ENCODE measurements around the gene SERPIND1.
"Not testable (repeated sequence)": the region's sequence is repeated elsewhere in the genome, so short reads cannot be mapped to it uniquely, and the experiment has no call there.

Gene SERPIND1, protein sequence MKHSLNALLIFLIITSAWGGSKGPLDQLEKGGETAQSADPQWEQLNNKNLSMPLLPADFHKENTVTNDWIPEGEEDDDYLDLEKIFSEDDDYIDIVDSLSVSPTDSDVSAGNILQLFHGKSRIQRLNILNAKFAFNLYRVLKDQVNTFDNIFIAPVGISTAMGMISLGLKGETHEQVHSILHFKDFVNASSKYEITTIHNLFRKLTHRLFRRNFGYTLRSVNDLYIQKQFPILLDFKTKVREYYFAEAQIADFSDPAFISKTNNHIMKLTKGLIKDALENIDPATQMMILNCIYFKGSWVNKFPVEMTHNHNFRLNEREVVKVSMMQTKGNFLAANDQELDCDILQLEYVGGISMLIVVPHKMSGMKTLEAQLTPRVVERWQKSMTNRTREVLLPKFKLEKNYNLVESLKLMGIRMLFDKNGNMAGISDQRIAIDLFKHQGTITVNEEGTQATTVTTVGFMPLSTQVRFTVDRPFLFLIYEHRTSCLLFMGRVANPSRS

DNA sequence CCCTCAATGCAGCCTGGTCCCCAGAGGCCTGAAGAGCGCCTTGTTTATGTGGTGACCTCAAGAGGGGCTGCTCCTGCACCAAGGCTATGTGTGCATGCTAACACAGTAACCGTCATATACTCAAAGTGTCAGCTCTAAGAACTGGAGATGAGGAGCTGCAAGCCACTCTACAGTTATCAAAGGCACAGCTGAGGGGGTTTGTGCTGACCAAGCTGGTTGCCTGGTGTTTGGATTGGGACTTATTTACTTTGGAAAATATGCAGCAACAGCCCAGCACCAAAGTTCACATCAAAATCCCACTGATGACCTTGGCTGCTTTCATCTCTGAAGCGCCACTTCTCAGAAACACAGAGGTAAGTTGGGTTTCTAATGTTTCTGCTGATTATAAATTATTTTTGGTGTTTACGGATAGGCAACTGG is at the start of gene SERPIND1:
Gene SERPIND1, plus strand, starts transcription at position 321 of the 420 bp plus-strand sequence. CDS start 5,200 bp downstream, outside the sequence.
- DNase-seq (ENCODE audit: low spot score): no peak

DNA sequence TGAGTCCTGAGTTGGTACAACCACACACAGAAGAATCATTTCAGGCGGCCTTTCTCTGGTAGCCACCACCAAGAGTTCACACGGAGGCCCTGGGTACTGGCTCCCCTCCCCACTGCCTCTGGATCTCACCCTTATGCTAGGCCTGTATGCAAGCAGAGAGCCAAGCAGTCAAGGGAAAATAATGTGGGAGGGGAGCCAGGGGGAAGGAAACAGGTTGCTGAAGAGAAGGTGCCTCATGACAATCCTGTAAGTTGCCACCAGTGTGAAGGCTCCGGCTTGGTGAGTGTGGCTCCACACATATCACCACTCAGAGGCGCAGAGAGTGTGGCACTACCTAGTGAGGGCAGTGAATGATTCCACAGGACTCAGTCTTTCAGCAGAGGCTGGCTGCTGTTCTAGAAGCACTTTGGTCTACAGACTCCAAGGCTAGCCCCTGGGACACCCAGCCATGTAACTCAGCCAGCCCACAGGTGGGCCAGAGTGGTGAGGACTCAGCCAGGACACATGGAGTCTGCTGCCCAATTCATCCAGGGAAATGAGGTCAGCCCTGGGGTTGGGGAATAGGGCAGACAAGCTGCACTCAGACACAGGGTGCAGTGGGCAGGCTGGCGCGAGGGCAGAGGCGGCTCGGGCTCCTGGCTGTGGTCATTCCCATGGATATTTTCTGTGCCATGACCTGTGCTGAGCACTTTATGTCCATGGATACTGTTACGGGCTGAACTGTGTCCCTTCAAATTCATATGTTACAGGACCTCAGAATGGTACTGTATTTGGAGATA is 49.0 kb upstream of the SERPIND1 start:
- no peak for DNase-seq (ENCODE audit: low spot score)

DNA sequence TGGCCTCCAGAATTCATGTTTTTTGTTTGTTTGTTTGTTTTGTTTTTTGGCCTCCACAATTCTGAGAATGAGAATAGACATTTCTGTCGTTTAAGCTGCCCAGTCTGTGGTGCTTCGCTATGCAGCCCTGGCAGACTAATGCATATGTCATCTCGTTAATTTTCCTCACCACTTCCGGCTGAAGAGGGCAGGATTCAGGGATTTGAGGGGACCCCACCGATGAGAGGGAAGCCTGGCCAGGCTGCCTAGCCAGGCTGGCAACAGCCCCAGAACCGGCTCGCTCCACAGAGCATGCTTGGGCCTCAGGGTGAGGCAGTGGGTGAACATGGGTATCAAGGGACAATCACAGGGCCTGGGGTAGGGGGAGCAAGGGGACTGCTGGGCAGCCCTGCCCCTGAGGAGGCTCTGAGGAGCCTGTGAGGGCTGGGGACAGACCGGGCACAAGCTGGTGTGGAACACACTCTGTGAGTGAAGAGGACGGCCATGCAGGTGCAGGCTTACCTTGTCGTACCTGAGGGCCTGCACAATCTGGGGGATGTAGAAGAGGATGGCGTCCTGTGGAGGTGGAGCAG is 47.8 kb upstream of the SERPIND1 start:
- DNase-seq (ENCODE audit: low spot score): no peak

DNA sequence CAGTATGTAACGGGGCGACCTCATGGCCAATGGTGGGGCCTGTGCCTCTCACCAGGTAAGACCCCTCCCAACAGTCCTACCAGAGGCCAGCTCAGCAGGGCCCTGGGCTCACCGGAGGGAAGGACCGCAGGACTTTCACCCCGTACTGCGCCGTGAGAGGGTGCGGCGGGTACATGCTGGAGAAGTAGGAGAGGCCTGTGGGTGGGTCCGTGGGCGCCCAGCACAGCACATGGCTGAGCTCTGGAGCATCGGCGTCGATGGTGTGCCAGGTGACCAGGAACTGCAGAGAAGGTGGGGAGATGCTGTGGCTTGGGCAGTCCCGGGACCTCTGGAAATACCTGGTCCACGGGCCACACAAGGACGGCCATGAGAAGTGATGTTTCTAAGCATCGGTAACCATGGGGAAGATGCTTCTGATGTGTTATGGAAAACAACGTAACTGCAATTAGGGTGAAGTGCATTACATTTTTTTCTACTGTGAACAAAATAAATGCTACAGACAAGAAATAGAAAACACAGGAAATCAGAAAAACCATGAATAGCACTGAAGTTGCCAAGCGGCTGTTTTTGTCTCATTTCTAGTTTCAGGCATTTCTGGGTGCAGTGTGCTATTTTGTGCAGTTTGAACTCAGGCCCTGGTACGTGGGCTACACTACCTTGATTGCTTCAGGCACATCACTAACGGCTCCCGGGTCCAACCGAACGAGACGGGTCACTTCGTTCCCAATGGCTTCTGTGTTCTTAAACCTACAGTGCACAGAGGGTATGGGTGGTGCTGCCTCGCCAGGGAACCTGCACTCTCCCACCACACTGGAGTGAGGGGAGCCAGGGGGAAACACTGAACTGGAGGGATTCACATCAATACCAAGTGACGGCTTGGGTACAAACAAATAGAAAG is 46.5 kb upstream of the SERPIND1 start:
- DNase-seq (ENCODE audit: low spot score): no peak

DNA sequence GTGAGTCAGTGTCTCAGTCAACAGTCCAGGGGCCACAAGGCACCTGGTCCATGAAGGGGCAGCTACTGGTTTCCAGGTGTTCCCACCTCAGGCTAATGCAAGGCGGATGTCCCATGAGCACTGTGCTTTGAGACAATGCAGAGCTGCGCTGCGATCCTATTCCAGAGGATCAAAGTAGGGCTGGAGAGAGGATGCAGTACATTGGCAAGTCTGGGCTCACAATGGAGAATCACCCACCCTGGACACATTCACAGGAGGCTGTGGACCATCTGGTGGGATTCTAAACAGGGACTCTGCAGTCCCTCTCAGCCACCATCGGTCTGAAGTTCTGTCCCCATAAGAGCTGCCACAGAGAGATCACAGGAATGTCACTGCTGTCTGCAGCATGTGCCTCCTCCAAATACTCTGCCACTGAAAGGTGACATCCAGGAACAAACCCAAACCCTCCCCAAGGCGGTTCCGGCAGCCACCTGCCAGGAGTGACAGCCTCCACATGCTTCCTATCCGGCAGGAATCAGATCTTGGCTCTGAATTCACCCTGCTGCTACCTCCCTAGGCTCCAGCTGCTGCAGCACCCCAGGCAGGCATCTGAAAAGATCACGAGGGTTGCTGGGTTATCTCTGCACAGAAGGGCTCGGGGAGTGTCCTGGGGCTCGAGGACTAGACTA is 45.3 kb upstream of the SERPIND1 start:
- no peak for DNase-seq (ENCODE audit: low spot score)

DNA sequence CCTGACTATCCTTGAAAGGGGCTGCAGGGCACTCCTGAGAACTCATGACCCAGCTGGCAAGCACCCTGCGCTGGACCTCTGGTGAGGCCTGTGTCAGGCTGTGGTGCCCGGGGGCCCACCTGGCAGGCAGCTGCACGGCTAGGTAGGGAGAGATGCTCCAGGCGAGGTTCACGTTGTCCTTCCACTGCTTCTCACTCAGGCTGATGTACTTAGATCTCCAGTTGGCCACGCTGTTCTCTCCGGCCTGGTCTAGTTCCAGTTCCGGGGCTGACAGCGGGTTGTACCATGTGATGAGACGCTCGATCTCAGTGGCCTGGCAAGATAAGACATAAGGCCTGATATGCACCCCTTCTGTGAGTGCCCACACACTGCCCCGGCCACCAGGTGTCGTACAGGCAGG is 44.7 kb upstream of the SERPIND1 start:
- DNase-seq (ENCODE audit: low spot score): no peak

DNA sequence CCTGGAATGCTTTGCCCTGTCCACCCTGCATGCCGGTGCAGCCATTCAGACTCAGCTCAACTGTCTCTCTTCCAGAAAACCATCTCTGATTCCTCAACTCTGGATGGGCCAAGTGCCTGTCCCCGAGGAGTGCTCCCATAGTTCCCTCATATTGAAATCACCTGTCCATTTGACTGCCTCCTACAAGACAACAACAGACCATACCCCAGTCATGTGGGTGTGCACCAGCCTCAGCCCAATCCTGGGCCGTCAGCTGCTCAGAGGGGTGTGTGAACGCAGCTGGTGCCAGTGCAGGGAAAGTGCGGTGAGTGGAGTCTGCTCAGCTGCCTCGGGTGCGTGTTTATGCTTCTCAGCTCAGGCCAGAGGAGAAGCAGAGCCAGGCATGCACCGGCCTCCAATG is 41.5 kb upstream of the SERPIND1 start:
- not testable (repeated sequence) for DNase-seq (ENCODE audit: low spot score)

DNA sequence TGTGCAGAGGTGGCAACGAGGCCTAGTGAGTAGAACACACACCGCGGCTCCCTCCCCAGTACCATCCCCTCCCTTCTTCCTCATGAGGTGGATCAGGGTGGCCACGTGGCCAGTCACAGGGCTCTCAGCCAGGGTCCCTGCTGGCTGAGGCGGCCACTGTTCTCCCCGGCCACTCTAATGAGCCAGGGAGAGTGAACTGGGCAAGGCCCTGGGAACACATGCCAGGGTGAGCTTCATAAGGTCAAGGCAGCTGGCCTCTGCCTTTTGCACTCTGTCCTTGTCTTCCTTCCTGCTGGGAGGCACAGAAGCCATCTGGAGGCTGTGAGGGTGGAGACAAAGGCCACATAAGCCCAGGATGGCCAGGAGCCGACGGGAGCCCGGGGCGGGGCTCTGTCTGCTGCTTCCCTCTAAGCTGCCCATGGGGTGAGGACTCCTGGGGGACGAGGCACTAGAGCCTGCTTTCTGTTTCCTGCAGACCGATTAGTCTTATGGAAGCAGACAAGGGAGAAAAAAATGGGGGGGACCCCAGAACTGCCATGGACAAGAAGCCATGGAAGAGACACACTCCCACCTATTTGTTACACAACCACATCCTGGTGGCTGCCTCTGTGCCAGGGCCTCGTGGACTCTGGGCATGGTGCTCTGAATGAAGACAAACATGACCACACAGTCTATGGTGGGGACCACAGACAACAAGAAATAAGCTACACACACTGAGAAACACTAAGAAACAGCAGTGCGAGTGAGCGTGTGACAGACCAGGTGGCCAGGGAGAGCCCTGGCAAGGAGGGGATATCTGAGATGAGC is 38.4 kb upstream of the SERPIND1 start:
- not testable (repeated sequence) for DNase-seq (ENCODE audit: low spot score)

DNA sequence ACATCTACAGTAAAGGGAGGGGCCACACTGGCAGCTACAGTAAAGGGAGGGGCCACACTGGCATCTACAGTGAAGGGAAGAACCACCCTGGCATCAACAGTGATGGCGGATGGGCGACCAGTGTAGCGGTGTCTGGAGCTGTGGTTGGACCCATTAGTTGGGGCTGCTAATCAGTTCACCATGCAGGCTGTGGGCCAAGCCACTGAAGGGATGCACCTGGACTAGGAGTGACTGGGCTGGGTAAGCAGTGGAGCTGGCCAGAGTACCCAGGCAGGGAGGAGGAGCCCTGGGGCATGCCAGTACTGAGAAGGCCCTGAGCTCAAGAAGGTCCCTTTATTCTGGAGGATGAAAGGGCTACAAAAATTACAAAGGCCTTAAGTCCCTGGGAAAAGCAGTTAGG is 37.0 kb upstream of the SERPIND1 start:
- not testable (repeated sequence) for DNase-seq (ENCODE audit: low spot score)

DNA sequence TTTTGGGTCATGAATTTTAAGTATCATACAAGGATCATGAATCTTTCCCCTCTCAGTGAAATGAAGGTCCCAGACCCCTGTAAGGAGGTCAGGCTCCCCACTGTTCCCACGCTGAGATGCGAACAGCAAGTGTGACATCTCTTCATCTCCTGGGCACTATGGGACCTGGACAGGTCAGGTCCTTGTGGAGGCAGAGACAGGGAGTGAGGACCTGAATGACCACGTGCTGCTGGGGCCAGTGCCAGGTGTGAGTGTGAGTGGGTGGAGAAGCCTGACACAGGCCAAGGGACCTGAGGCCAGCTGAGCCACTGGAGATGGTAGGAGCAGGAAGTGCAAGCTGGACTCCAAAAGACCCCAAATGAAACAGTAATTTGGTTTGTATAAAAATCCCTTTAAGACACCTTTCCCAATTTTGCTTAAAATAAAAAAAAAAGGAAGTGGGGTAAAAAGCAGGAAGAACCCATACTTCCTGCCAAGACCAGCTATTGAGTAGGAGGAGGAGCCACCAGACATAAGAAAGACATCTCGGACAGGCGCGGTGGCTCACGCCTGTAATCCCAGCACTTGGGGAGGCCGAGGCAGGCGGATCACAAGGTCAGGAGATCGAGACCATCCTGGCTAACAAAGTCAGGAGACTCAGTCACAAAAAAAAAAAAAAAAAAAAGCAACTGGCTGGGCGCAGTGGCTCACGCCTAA is 35.4 kb upstream of the SERPIND1 start:
- no peak for DNase-seq (ENCODE audit: low spot score)

DNA sequence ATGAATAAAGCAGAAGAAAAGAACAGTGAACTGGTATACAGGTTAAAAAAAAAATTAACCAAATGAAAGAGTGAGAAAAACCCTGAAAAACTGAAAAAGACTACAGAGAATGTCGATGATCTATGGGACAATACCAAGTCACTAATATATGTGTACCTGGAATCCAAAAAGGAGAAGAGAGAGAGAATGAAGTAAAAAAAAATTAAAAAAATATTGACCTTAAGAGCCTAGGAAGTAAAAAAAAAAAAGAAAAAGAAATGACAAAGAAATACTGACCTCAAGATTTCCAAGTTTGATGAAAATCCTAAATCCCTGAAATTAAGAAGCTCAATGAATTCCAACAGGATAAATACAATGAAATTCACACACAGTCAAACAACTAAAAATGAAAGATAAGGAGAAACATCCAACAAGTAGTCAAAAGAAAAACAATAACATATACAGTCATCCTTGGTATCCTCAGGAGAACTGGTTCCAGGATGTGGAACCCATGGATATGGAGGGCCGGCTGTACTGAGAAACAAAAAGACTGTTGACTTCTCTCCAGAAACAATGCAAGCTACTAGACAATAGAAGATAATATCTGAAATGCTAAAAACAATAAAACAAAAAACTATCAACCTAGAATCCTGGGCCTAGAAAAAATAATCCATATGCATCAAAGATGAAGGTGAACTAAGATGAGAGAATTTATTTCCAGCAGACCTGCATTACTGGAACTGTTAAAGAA is 33.5 kb upstream of the SERPIND1 start:
- no peak for DNase-seq (ENCODE audit: low spot score)

DNA sequence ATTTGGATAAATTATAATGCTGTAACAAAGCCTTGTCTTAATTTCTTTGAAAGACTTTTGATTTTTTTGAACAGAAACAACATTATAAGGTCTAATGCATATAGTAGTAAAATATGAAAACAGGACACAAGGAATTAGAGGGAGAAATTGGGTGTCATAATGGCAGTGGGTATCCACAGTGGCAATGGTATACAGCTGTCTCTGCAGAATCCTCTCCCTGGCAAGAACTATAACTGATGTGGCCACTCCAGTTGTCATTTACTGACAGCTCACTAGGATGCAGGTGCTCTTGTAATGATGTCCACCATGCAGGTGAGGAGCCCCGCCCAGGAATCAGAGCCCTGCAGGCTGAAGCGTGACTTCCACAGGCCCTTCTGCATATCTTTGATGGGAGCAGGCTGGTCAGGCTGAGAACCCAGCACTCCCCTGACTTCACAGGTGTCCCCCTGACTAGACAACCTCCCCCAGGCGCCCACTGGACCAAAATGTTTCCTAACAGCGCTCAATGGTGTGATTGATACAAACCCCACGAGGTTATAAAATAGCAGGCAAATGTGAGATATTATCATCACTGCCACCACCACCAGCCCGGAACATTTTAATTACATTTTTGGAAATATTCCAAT is 32.8 kb upstream of the SERPIND1 start:
- DNase-seq (ENCODE audit: low spot score): no peak

DNA sequence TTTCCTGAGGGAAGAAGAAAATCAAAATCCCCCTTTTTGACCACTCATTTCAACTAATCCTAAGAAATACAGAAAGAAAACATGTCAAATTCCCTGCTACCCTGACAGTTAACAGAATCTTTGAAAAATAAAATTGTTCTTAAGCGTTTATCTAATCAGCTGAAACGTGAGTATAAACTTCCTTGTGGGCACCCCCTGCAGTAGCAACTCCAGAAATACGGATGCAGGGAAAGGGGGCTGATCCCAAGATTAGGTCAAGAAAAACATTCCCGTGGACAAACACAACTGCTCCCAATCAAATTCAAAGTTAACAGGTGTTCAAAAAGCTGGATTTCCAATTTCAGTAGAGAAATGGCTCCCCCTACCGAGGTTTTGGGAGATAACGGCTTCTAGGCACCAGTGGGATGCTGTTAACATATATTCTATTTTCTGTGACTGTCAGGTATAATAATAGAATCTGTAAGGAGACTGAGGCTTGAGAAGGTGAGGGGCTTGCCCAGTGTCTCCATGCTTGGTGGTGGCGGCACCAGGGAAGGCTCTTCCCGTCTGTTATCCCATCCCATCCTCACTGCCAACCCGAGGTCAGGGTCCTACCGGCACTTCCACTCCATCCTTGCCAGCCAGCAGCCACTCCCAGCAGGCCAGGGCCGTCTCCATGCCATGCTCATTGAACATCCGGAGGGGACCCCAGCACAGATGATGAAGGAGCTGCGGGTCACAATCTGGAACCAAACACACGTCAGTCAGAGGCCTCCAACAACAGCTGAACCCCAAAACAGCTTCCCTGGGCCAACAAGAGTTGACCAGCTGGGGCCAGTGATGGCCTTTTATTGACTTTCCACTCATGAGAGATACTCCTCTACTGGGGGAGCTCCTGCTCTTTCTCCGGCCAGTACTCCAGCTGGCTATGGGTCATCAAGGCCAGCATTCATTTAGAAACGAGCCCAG is 32.0 kb upstream of the SERPIND1 start:
- DNase-seq (ENCODE audit: low spot score): peak; percentile 45

DNA sequence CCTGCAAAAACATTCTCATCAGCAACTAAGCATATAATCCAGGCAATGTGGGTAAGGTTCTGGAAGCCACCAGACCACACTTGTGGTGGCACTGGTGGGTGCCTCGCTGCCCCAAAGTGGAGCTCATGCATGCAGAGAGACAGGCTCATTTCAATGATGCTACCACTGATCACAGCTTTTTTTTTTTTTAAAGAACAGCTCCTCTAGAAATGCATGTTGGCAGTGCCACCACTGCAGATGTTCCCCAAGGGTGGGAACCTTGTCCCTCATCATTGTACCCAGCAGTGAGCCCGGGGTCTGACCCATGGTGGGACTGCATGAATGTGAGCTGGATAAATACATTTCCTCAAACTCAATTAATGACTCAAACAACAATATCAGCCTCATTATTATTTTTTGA is 31.1 kb upstream of the SERPIND1 start:
- DNase-seq (ENCODE audit: low spot score): no peak

DNA sequence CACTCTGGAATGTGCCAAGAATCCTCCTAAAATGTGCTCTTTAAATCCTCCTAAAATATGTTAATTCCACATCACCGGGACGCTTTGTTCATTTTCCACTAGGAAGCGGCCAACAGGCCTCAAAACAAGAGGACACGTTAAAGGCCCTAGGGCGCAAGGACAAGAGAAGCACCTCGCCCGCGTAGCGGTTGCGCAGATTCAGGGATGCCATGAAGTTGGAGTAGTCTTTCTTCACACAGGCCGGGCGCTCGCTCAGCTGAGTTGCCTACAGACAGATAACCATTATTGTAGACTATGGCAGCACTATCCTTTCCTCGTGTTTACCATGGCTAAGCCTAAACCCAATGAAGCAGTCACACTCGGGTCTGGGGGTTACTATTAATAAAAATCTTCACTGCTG is 29.5 kb upstream of the SERPIND1 start:
- DNase-seq (ENCODE audit: low spot score): no peak

DNA sequence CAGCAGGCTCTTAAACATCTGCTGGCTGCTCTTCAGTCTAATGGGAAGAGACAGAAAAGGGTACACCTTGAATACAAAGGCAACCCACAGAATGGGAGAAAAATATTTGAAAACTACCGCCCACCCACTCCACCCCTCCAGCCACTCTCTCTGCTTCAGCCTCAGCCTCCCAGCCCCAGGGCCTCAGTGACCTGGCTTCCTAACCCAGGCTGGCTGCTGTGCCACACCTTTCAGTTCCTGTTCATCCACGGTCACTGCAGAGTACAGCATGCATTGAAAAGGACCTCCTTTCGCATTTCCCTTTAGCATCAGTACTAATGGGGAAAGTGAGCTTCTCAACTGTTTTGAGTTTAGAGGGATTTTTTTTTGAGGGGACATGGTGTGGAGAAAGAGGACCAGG is 28.8 kb upstream of the SERPIND1 start:
- DNase-seq (ENCODE audit: low spot score): no peak

DNA sequence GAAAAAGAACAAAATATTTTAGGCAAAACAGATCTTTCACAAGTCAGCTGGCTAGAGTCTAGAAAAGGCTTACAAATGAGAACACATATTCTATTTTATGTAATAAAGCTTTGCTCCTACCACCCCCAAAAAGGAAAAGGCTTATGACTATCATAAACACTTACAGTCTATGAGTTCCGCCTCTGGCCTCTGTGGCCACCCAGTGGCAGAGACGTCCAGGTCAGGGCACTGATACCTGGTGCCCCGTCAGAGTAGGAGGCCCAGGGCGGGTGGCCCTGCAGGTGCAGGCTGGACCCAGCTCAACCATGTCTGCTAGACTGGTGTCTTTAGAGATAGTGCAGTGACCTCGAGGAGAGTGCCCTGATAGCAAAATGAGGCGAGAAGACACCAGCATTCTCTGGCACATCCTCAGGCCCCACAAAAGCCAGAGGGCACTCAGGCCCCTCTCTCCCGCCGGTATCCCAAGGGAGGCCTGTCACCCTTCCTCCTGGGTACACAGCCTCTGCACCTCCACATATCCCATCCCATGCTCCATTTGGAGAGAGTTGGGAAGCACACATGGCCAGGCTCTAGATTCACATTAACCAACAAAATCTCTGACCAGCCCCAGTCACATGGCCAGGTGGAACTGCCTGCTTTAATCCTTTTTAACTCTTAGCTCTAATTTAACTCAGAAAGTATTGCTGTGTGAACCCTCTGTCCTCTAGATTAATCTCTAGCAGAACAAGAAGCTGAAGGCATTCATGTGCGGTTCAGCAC is 27.3 kb upstream of the SERPIND1 start:
- DNase-seq (ENCODE audit: low spot score): no peak
